ENCODE data around the gene ZNF672. TPM values are rescaled to one million over a fixed set of nuclear protein-coding genes. Genes with fewer than 3 reads are reported as not detected.
"Not testable (repeated sequence)": the region's sequence is repeated elsewhere in the genome, so short reads cannot be mapped to it uniquely, and the experiment has no call there.

The ZNF672 gene
- total RNA-seq, 2 donors from 2014 or later: 44.2 to 63.1 TPM

- no peak for DNase-seq (ENCODE audit: low spot score)
- Histone ChIP-seq H3K4me3 (no peak overlapping the region), H3K27me3 (replicated peaks; ENCODE audit: insufficient read depth) (no peaks in the 10 kb centered on the region), H3K9me3 (no peaks in the 10 kb centered on the region), H3K36me3 (no peaks in the 10 kb centered on the region), H3K27ac (no peak overlapping the region), H3K4me1 (replicated peaks) (no peaks in the 10 kb centered on the region)
- WGBS: 81% methylated on average over 1 of the region's 1 CpG
- intact Hi-C loops (cut with DNase I): no loop called here
- TF ChIP-seq CTCF (IDR thresholded peaks at IDR 0.05) (no peak), POLR2AphosphoS5 (IDR thresholded peaks at IDR 0.05) (no peak), POLR2A (IDR thresholded peaks at IDR 0.05) (no peak)
Observed at GRCh38 chr1:248884632-248885295, 46.7 kb downstream of the ZNF672 start.

- Histone ChIP-seq H3K4me3 (no peak overlapping the region), H3K27ac (no peak overlapping the region), H3K27me3 (replicated peaks; ENCODE audit: insufficient read depth) (no peaks in the 10 kb centered on the region), H3K4me1 (replicated peaks) (no peaks in the 10 kb centered on the region), H3K36me3 (no peaks in the 10 kb centered on the region), H3K9me3 (no peaks in the 10 kb centered on the region)
- TF ChIP-seq CTCF (IDR thresholded peaks at IDR 0.05) (no peak), POLR2AphosphoS5 (IDR thresholded peaks at IDR 0.05) (no peak), POLR2A (IDR thresholded peaks at IDR 0.05) (no peak)
- intact Hi-C loops (cut with DNase I): no loop called here
- DNase-seq (ENCODE audit: low spot score): no peak
- 94% methylated on average over 1 of the region's 1 CpG for WGBS
Observed at GRCh38 chr1:248885646-248886045, 47.6 kb downstream of the ZNF672 start.

- no peaks in the 10 kb centered on the region for H3K36me3 ChIP-seq
- H3K4me1 ChIP-seq (replicated peaks): no peaks in the 10 kb centered on the region
- no peaks in the 10 kb centered on the region for H3K9me3 ChIP-seq
- H3K27me3 ChIP-seq (replicated peaks; ENCODE audit: insufficient read depth): no peaks in the 10 kb centered on the region
- H3K27ac ChIP-seq: no peak overlapping the region
- no peak for DNase-seq (ENCODE audit: low spot score)
- TF ChIP-seq POLR2A (IDR thresholded peaks at IDR 0.05) (no peak), POLR2AphosphoS5 (IDR thresholded peaks at IDR 0.05) (no peak)
- 4% methylated on average over 1 of the region's 1 CpG for WGBS
- intact Hi-C loops (cut with DNase I): no loop called here
- no peak overlapping the region for H3K4me3 ChIP-seq
Observed at GRCh38 chr1:248886237-248886895, 48.3 kb downstream of the ZNF672 start.

DNA sequence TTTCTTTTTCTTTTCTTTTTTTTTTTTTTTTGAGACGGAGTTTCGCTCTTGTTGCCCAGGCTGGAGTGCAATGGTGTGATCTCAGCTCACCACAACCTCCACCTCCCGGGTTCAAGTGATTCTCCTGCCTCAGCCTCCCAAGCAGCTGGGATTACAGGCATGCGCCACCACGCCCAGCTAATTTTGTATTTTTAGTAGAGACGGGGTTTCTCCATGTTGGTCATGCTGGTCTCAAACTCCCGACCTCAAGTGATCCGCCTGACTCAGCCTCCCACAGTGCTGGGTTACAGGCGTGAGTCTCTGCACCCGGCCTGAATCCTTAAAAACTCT is 51.9 kb downstream of the ZNF672 start:
- H3K27ac ChIP-seq; H3K9me3 ChIP-seq; H3K27me3 ChIP-seq (replicated peaks; ENCODE audit: insufficient read depth); intact Hi-C loops (cut with DNase I); H3K4me1 ChIP-seq (replicated peaks); DNase-seq (ENCODE audit: low spot score); H3K36me3 ChIP-seq; H3K4me3 ChIP-seq: not testable (repeated sequence)
- WGBS: 91% methylated on average over 10 of the region's 10 CpGs

- Histone ChIP-seq H3K4me3 (no peak overlapping the region), H3K36me3 (no peaks in the 10 kb centered on the region), H3K4me1 (replicated peaks) (no peaks in the 10 kb centered on the region), H3K9me3 (no peaks in the 10 kb centered on the region), H3K27ac (no peak overlapping the region), H3K27me3 (replicated peaks; ENCODE audit: insufficient read depth) (no peaks in the 10 kb centered on the region)
- intact Hi-C loops (cut with DNase I): no loop called here
- no peak for DNase-seq (ENCODE audit: low spot score)
- TF ChIP-seq POLR2AphosphoS5 (IDR thresholded peaks at IDR 0.05) (no peak), CTCF (IDR thresholded peaks at IDR 0.05) (no peak), POLR2A (IDR thresholded peaks at IDR 0.05) (no peak)
- WGBS: 87% methylated on average over 9 of the region's 9 CpGs
Observed at GRCh38 chr1:248890549-248891498, 52.8 kb downstream of the ZNF672 start.

Measured in prostate gland (tissue), 2 donors.